KMS-11 (cell line): ENCODE data around the gene ZNF79.

Source experiments
- H2AFZ ChIP-seq: fragments of 200-600 bp; sonication (generic); 2 replicates; pipeline ENCODE4 v1.6.1; 2016; ENCODE audit warnings: antibody characterized with exemption, mixed run types, low read depth
- H3K27ac ChIP-seq: fragments of 200-600 bp; sonication (generic); 2 replicates; pipeline ENCODE4 v1.6.1; 2016; ENCODE audit warnings: mild to moderate bottlenecking, mixed run types
- H3K27me3 ChIP-seq: fragments of 200-600 bp; sonication (generic); 2 replicates; pipeline ENCODE4 v1.6.1; 2017; ENCODE audit warnings: mild to moderate bottlenecking, low read depth, mixed run types, moderate library complexity; ENCODE audit not compliant: insufficient read depth
- H3K36me3 ChIP-seq: fragments of 200-600 bp; sonication (generic); 2 replicates; pipeline ENCODE4 v1.6.1; 2017; ENCODE audit warnings: mild to moderate bottlenecking, mixed run types; ENCODE audit not compliant: insufficient read depth
- H3K4me1 ChIP-seq: fragments of 200-600 bp; sonication (generic); 2 replicates; pipeline ENCODE4 v1.6.1; 2016; ENCODE audit warnings: mild to moderate bottlenecking, low read depth, mixed run types; ENCODE audit not compliant: poor library complexity, severe bottlenecking
- H3K4me2 ChIP-seq: fragments of 200-600 bp; sonication (generic); 2 replicates; pipeline ENCODE4 v1.7.0; 2016; ENCODE audit warnings: mild to moderate bottlenecking, mixed run types
- H3K4me3 ChIP-seq: fragments of 200-600 bp; sonication (generic); IDR thresholded peaks from 2 replicates; pipeline ENCODE4 v1.6.1; 2017; ENCODE audit warnings: low read depth, low read length, mixed read lengths; ENCODE audit not compliant: insufficient read depth
- H3K79me2 ChIP-seq: fragments of 200-600 bp; sonication (generic); 2 replicates; pipeline ENCODE4 v1.6.1; 2016; ENCODE audit warnings: low read depth, mixed run types; ENCODE audit not compliant: insufficient read depth
- H3K9ac ChIP-seq: fragments of 200-600 bp; sonication (generic); 2 replicates; pipeline ENCODE4 v1.6.1; 2016; ENCODE audit warnings: mild to moderate bottlenecking, mixed run types
- H4K20me1 ChIP-seq: fragments of 200-600 bp; sonication (generic); 2 replicates; pipeline ENCODE4 v1.6.1; 2016; ENCODE audit warnings: mild to moderate bottlenecking, mixed run types; ENCODE audit not compliant: insufficient read depth
- CTCF ChIP-seq: fragments of 200-600 bp; sonication (generic); conservative IDR thresholded peaks from 2 replicates; pipeline ENCODE4 v1.6.1; 2017; ENCODE audit warnings: low read depth, mild to moderate bottlenecking, antibody characterized with exemption, low read length, moderate library complexity, mixed read lengths

Gene ZNF79

DNA sequence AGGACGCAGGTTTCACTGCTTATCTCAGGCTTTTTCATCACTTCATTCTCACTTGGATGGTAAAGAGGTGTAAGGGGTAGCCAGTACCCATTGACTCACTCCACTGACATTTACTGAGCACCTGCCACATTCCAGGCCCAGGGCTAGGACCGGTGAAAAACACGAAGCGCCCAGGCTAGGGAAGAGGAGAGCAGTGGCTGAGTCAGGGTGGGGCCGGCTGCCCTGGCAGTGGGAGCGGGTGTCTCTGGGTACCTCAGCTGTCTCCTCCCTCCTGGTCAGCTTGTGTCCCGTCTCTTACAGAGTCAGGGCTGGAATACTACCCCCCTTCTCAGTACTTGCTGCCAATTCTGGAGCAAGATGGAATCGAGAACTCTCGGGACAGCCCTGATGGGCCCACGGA is 49.3 kb downstream of the ZNF79 start:
- H3K79me2 ChIP-seq, result no peaks in the 10 kb centered on the region
- no peaks in the 10 kb centered on the region for H4K20me1 ChIP-seq
- H3K9ac ChIP-seq, result no peak overlapping the region
- no peaks in the 10 kb centered on the region for H3K36me3 ChIP-seq
- H3K27ac ChIP-seq, result no peak overlapping the region
- no peak overlapping the region for H3K4me2 ChIP-seq
- no peak overlapping the region for H2AFZ ChIP-seq
- TF ChIP-seq CTCF, result no peak
- no peak overlapping the region for H3K4me3 ChIP-seq
- no peaks in the 10 kb centered on the region for H3K27me3 ChIP-seq
- H3K4me1 ChIP-seq, result no peaks in the 10 kb centered on the region

- Histone ChIP-seq H2AFZ (no peak overlapping the region), H3K4me3 (no peak overlapping the region), H3K27ac (no peak overlapping the region), H3K36me3 (no peaks in the 10 kb centered on the region), H3K4me2 (no peak overlapping the region), H3K9ac (no peak overlapping the region), H3K4me1 (no peaks in the 10 kb centered on the region), H4K20me1 (no peaks in the 10 kb centered on the region), H3K27me3 (no peaks in the 10 kb centered on the region), H3K79me2 (no peaks in the 10 kb centered on the region)
- no peak for TF ChIP-seq CTCF
These were observed 49.8 kb downstream of the ZNF79 start for GRCh38 chr9:127473932-127474331.

DNA sequence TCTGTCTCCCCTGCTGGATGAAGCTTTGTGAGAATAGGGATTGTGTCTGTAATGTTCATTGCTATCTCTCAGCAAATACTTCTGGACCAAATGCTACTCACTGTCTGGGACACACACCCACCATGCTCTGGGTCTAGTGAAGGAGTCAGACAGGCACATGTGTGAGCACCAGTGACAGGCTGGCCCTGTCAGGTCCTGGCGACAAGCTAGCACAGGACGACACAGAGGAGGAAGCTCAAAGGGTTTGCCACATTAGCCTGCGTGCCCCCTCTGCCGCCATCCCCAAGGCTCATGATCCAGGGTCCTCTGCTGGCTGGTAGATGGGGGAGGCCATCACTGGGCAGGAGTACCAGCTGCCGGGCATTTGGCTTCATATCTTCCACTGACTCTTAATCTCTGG is 50.4 kb downstream of the ZNF79 start:
- Histone ChIP-seq H3K36me3 (no peaks in the 10 kb centered on the region), H2AFZ (no peak overlapping the region), H4K20me1 (no peaks in the 10 kb centered on the region), H3K27ac (no peak overlapping the region), H3K9ac (no peak overlapping the region), H3K27me3 (no peaks in the 10 kb centered on the region), H3K4me2 (no peak overlapping the region), H3K4me3 (no peak overlapping the region), H3K79me2 (no peaks in the 10 kb centered on the region), H3K4me1 (no peaks in the 10 kb centered on the region)
- TF ChIP-seq CTCF, result no peak

DNA sequence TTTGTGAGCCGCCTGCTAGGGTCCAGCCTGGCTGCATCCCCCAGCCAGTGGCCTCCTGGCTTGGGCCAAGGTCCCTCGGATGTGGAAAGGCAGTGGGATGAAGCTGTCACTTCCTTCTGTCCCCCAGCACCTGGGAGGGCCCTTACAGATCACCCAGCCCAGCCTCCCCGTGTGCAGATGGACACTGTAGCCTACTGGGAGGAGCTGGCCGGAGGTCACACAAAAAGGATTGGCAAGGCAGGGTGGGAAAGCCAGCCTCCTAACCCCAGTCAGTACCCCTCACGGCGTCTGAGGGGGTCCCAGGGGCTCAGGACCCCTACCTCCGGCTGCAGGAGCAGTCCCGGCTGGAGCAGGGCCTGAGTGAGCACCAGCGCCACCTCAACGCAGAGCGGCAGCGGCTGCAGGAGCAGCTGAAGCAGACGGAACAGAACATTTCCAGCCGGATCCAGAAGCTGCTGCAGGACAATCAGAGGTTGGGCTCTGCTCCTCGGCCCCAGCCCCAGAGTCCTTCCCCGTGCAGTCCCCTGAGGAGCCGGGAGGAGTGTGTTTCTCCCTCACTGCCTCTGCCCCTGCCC is 55.4 kb downstream of the ZNF79 start:
- Histone ChIP-seq H3K4me3 (no peak overlapping the region), H2AFZ (no peak overlapping the region), H3K9ac (no peak overlapping the region), H3K79me2 (no peaks in the 10 kb centered on the region), H3K27ac (no peak overlapping the region), H4K20me1 (no peaks in the 10 kb centered on the region), H3K27me3 (no peaks in the 10 kb centered on the region), H3K4me1 (no peaks in the 10 kb centered on the region), H3K4me2 (no peak overlapping the region), H3K36me3 (no peaks in the 10 kb centered on the region)
- no peak for TF ChIP-seq CTCF
